Panc1 (cell line): ENCODE results near the gene RANBP3L. TPM values are rescaled to one million over a fixed set of nuclear protein-coding genes. Genes with fewer than 3 reads are reported as not detected.

ENCODE experiments used
- ATAC-seq: fragments of 200-7000 bp; cut with Tn5 transposase; 2 replicates; pipeline ENCODE4 v1.9.1; 2020; ENCODE audit warnings: mild to moderate bottlenecking, moderate library complexity
- BruUV-seq: library from RNA; stranded (reverse); fragments of 400-500 nt; replicated peaks from 2 replicates; lab custom pipeline; 2021; lab: Mats Ljungman, UMichigan
- CTCF ChIA-PET: fragments of 300-600 bp; sonication (Branson Sonifier 250); formaldehyde crosslinking; loops from one replicate; lab custom pipeline; 2022; ENCODE audit warnings: antibody characterized with exemption; lab: Charles Lee
- POLR2A ChIA-PET: fragments of 300-600 bp; sonication (Branson Sonifier 250); formaldehyde crosslinking; loops from one replicate; lab custom pipeline; 2022; ENCODE audit warnings: antibody characterized with exemption; lab: Charles Lee
- DNase-seq: peaks from one replicate; pipeline ENCODE4 v3.0.0-alpha.2; 2010; ENCODE audit warnings: low read depth, low spot score
- H3K27ac ChIP-seq: 2 replicates; pipeline ENCODE4 v1.5.1; 2011; ENCODE audit warnings: mild to moderate bottlenecking, low read length, inconsistent platforms
- H3K27me3 ChIP-seq: fragments of 200-500 bp; sonication (Bioruptor generic); 2 replicates; pipeline ENCODE4 v1.6.0; 2014; ENCODE audit warnings: low read length, inconsistent platforms; ENCODE audit not compliant: control insufficient read depth, insufficient read depth
- H3K36me3 ChIP-seq: fragments of 200-500 bp; sonication (Bioruptor generic); 2 replicates; pipeline ENCODE4 v1.5.1; 2014; ENCODE audit warnings: inconsistent platforms, mild to moderate bottlenecking, low read length, moderate library complexity; ENCODE audit not compliant: control insufficient read depth, insufficient read depth
- H3K4me1 ChIP-seq: 2 replicates; pipeline ENCODE4 v1.5.1; 2011; ENCODE audit warnings: inconsistent platforms, mild to moderate bottlenecking, low read length, moderate library complexity; ENCODE audit not compliant: control insufficient read depth, insufficient read depth
- H3K4me3 ChIP-seq, 2 experiments: 2 replicates each; pipeline ENCODE4 v1.5.1; 2011 to 2012; ENCODE audit warnings: low read depth in 2 of 2, low read length in 2 of 2, mild to moderate bottlenecking in 2 of 2, inconsistent platforms in 1 of 2, moderate library complexity in 1 of 2
- H3K9me3 ChIP-seq: fragments of 200-500 bp; sonication (Bioruptor generic); 2 replicates; pipeline ENCODE4 v1.5.1; 2014; ENCODE audit warnings: low read depth, mild to moderate bottlenecking, inconsistent platforms, low read length, moderate library complexity; ENCODE audit not compliant: control insufficient read depth, insufficient read depth
- POLR2AphosphoS5 ChIP-seq: IDR thresholded peaks from 2 replicates; pipeline ENCODE4 v1.6.1; 2012; ENCODE audit warnings: mild to moderate bottlenecking, low read depth, low read length, moderate library complexity
- REST ChIP-seq, 2 experiments: IDR thresholded peaks; 2 replicates each; pipeline ENCODE4 v1.6.1; 2011 to 2012; ENCODE audit warnings: low read depth in 2 of 2, control low read depth in 1 of 2, low read length in 1 of 2, mild to moderate bottlenecking in 1 of 2, moderate library complexity in 1 of 2; ENCODE audit not compliant: insufficient read depth in 1 of 2
- SIN3A ChIP-seq: IDR thresholded peaks from 2 replicates; pipeline ENCODE4 v1.6.1; 2012; ENCODE audit warnings: low read depth, mild to moderate bottlenecking, low read length, moderate library complexity, borderline replicate concordance; ENCODE audit not compliant: insufficient read depth
- TCF7L2 ChIP-seq: IDR thresholded peaks from 2 replicates; pipeline ENCODE4 v1.6.1; 2011; ENCODE audit warnings: mild to moderate bottlenecking, low read depth, low read length, inconsistent platforms
- in situ Hi-C: cut with HindIII; loops from 2 replicates; pipeline ENCODE4 v1.10.0; 2016; ENCODE audit warnings: low sequenced_read_pairs, low pct_unique_long_range_greater_than_20kb
- intact Hi-C: fragments of 100-400 bp; cut with micrococcal nuclease; formaldehyde crosslinking; loops from one replicate; pipeline ENCODE4 v1.10.0; 2022; ENCODE audit not compliant: unreplicated experiment
- total RNA-seq: library from RNA; stranded (reverse); gene quantifications from one replicate; pipeline ENCODE4 v1.2.1, GENCODE V29; 2021; ENCODE audit not compliant: unreplicated experiment
- TF ChIP-seq, protein P1 (sequence below): fragments of 450-650 bp; IDR thresholded peaks from 2 replicates; pipeline ENCODE4 v1.5.1; 2017; ENCODE audit warnings: mild to moderate bottlenecking

The RANBP3L gene
- total RNA-seq, 1 experiment from 2014 or later = 0.28 TPM

DNA sequence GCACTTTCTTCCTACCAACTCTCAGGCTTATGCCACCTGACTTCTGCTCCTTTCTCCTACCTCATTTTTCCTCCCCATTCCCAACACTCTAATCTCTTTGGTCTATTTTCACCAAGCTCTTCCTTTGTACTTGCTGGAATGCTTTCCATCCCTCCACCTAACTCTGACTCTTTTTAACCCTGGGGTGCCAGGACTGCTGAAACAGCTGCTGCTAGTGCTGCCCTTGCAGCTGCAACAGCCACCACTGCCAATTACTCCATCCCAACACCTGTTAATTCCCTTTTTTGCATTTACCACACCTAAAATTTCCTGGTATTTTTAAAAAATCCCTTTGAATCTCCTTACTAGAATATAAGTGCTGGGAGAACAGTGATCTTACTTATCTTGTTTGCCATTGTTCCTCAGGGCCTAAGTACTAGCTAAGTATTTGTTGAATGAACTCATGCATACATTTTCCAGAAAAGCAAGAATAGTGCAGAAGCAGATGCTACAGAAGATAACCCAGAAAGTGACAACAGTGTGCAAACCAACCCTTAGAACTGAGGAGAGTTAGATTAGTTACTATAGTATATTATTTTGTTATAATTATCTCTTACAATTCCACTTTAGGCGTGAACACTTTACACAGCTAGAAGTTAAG lies 71.4 kb downstream of the RANBP3L start:
- BruUV-seq = no TSS peak
- TF ChIP-seq POLR2AphosphoS5 = no peak
- TF ChIP-seq SIN3A = no peak
- TF ChIP-seq, protein P1, sequence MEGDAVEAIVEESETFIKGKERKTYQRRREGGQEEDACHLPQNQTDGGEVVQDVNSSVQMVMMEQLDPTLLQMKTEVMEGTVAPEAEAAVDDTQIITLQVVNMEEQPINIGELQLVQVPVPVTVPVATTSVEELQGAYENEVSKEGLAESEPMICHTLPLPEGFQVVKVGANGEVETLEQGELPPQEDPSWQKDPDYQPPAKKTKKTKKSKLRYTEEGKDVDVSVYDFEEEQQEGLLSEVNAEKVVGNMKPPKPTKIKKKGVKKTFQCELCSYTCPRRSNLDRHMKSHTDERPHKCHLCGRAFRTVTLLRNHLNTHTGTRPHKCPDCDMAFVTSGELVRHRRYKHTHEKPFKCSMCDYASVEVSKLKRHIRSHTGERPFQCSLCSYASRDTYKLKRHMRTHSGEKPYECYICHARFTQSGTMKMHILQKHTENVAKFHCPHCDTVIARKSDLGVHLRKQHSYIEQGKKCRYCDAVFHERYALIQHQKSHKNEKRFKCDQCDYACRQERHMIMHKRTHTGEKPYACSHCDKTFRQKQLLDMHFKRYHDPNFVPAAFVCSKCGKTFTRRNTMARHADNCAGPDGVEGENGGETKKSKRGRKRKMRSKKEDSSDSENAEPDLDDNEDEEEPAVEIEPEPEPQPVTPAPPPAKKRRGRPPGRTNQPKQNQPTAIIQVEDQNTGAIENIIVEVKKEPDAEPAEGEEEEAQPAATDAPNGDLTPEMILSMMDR = no peak
- no peak for TF ChIP-seq TCF7L2
- TF ChIP-seq REST (IDR thresholded peaks at IDR 0.05; ENCODE audit: insufficient read depth in 1 of 2, low read depth in 2 of 2, low read length in 1 of 2) = no peak
- Histone ChIP-seq H3K4me1 (no peaks in the 10 kb centered on the region), H3K27me3 (no peaks in the 10 kb centered on the region), H3K9me3 (no peaks in the 10 kb centered on the region), H3K4me3 (no peak overlapping the region), H3K36me3 (no peaks in the 10 kb centered on the region), H3K27ac (no peak overlapping the region)
- ChIA-PET POLR2A (interaction anchor here (0.6 kb wide), 1 partner anchor 10 kb away, joined by 3 read pairs; no protein-coding TSS in a partner anchor), CTCF (no interaction called here)
- in situ Hi-C loops = no loop called here
- ATAC-seq (no peak), DNase-seq (no peak)
- intact Hi-C loops = no loop called here

GRCh38 chr5:36228505-36228904 lies 73.2 kb downstream of the RANBP3L start:
- H3K27me3 ChIP-seq = no peaks in the 10 kb centered on the region
- intact Hi-C loops (no loop called here), in situ Hi-C loops (no loop called here)
- CTCF ChIA-PET = interaction anchor here (0.7 kb wide), 1 partner anchor 49 kb away, joined by 4 read pairs; no protein-coding TSS in a partner anchor
- no peak for DNase-seq
- H3K36me3 ChIP-seq = no peaks in the 10 kb centered on the region
- H3K4me3 ChIP-seq = no peak overlapping the region
- POLR2A ChIA-PET = no interaction called here
- ATAC-seq = no peak
- no peaks in the 10 kb centered on the region for H3K4me1 ChIP-seq
- H3K9me3 ChIP-seq = no peaks in the 10 kb centered on the region
- TF ChIP-seq TCF7L2 (no peak), REST (IDR thresholded peaks at IDR 0.05; ENCODE audit: insufficient read depth in 1 of 2, low read depth in 2 of 2, low read length in 1 of 2) (no peak), POLR2AphosphoS5 (no peak), SIN3A (no peak)
- TF ChIP-seq, protein P1 = no peak
- no peak overlapping the region for H3K27ac ChIP-seq
- no TSS peak for BruUV-seq
